ENCODE data around the gene CLEC20A.

The CLEC20A gene

GRCh38 chr1:178484698-178485225 lies 12.0 kb downstream of the CLEC20A start:
- TF ChIP-seq, protein P1, sequence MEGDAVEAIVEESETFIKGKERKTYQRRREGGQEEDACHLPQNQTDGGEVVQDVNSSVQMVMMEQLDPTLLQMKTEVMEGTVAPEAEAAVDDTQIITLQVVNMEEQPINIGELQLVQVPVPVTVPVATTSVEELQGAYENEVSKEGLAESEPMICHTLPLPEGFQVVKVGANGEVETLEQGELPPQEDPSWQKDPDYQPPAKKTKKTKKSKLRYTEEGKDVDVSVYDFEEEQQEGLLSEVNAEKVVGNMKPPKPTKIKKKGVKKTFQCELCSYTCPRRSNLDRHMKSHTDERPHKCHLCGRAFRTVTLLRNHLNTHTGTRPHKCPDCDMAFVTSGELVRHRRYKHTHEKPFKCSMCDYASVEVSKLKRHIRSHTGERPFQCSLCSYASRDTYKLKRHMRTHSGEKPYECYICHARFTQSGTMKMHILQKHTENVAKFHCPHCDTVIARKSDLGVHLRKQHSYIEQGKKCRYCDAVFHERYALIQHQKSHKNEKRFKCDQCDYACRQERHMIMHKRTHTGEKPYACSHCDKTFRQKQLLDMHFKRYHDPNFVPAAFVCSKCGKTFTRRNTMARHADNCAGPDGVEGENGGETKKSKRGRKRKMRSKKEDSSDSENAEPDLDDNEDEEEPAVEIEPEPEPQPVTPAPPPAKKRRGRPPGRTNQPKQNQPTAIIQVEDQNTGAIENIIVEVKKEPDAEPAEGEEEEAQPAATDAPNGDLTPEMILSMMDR (IDR thresholded peaks at IDR 0.05; ENCODE audit: control insufficient read depth, extremely low read depth, insufficient read depth) = no peak
- no peak for DNase-seq (ENCODE audit: low read depth)
- H3K4me3 ChIP-seq (ENCODE audit: low read depth, low read length) = no peak overlapping the region

- DNase-seq (ENCODE audit: low read depth) = no peak
- TF ChIP-seq, protein P1 (IDR thresholded peaks at IDR 0.05; ENCODE audit: control insufficient read depth, extremely low read depth, insufficient read depth) = no peak
- H3K4me3 ChIP-seq (ENCODE audit: low read depth, low read length) = no peak overlapping the region
Observed at GRCh38 chr1:178483251-178483957, 13.4 kb downstream of the CLEC20A start.

- DNase-seq (ENCODE audit: low read depth) = no peak
- TF ChIP-seq, protein P1 (IDR thresholded peaks at IDR 0.05; ENCODE audit: control insufficient read depth, extremely low read depth, insufficient read depth) = no peak
Observed at GRCh38 chr1:178477841-178478240, 18.9 kb downstream of the CLEC20A start.

DNA sequence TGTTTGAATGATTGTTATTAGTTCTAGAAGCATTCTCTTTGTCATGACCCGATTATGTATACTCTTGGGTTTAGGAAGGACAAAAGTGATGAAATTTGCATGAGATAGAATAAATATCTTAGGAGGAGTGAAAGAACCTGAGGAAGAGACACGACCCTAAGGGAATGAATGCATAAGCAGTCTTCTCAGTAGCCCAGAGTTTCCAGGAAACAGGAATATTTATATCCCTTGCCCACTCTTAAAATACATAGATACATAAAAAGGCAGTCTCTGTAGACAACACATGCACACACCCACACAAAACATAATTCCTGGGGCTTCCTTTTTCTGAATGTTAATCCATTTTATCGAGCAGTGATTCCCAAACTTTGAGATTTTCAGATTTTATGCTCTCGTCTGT lies 19.4 kb downstream of the CLEC20A start:
- H3K4me3 ChIP-seq (ENCODE audit: low read depth, low read length) = no peak overlapping the region
- TF ChIP-seq, protein P1 (IDR thresholded peaks at IDR 0.05; ENCODE audit: control insufficient read depth, extremely low read depth, insufficient read depth) = no peak
- DNase-seq (ENCODE audit: low read depth) = no peak

More at GRCh38 chr1:178477841-178478240, 18.9 kb downstream of the CLEC20A start:
- H3K4me3 ChIP-seq (ENCODE audit: low read depth, low read length) = no peak overlapping the region

DNA sequence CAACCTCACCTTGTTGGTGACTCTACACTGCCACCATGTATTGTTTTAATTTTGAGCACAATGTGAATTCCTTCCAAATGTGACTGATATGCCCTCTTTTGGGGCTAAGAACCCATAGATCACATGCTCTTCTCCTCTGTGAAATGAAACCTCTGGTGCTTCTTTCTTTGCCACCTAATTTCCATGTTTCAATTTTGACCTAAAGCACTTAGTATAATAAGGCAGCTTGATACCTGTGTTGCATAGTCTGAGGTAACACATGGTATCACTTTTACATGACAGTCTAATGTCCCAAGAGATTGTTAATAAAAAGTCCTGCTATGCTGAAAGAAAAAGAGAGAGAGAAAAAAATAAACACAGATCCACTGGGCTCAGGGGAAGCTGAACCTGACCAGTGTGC lies 24.2 kb downstream of the CLEC20A start:
- no peak for DNase-seq (ENCODE audit: low read depth)
- H3K4me3 ChIP-seq (ENCODE audit: low read depth, low read length) = no peak overlapping the region
- TF ChIP-seq, protein P1 (IDR thresholded peaks at IDR 0.05; ENCODE audit: control insufficient read depth, extremely low read depth, insufficient read depth) = no peak

DNA sequence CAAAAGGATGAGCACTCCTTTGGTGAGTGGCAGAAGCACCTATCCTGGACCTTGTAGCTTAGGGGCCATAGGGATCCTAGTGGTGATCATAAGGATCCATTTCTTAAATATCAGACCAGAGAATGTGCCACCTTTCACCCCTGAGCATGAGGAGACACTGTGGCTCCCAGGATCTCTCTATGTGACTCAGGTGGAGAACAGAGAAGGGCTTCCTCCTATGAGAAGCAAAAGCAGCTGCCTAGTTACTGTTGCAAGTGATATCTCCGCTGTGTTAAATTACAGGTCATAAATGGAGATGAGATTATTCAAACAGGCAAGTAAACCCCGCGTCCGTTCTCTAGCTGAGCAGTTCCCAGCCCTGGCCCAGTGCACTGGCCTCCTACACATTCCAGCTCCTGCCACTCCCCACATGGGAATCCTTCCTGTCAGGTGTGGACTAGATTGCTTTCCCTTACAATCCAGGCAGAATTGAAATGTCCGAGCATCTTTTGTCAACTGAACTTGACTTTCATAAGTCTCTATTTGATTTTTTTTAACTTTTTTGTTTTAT lies 26.3 kb downstream of the CLEC20A start:
- no peak for DNase-seq (ENCODE audit: low read depth)
- TF ChIP-seq, protein P1 (IDR thresholded peaks at IDR 0.05; ENCODE audit: control insufficient read depth, extremely low read depth, insufficient read depth) = no peak
- no peak overlapping the region for H3K4me3 ChIP-seq (ENCODE audit: low read depth, low read length)

Measured in LNCaP clone FGC (cell line).